DND-41 (cell line): Measurements from ENCODE around the gene NCF2.

Experiments
- EZH2 ChIP-seq: IDR thresholded peaks from 3 replicates; pipeline ENCODE4 v1.6.1; 2012; ENCODE audit warnings: borderline replicate concordance, low read depth, mild to moderate bottlenecking, moderate library complexity, low read length, inconsistent platforms; ENCODE audit not compliant: severe bottlenecking
- TF ChIP-seq, protein P1 (sequence below): IDR thresholded peaks from 2 replicates; pipeline ENCODE4 v1.5.1; 2012; ENCODE audit warnings: borderline replicate concordance, low read length, moderate library complexity, mild to moderate bottlenecking; ENCODE audit not compliant: poor library complexity, severe bottlenecking; ENCODE audit errors: extremely low read depth

- TF ChIP-seq, protein P1, sequence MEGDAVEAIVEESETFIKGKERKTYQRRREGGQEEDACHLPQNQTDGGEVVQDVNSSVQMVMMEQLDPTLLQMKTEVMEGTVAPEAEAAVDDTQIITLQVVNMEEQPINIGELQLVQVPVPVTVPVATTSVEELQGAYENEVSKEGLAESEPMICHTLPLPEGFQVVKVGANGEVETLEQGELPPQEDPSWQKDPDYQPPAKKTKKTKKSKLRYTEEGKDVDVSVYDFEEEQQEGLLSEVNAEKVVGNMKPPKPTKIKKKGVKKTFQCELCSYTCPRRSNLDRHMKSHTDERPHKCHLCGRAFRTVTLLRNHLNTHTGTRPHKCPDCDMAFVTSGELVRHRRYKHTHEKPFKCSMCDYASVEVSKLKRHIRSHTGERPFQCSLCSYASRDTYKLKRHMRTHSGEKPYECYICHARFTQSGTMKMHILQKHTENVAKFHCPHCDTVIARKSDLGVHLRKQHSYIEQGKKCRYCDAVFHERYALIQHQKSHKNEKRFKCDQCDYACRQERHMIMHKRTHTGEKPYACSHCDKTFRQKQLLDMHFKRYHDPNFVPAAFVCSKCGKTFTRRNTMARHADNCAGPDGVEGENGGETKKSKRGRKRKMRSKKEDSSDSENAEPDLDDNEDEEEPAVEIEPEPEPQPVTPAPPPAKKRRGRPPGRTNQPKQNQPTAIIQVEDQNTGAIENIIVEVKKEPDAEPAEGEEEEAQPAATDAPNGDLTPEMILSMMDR: no peak
- TF ChIP-seq EZH2: no peak
These were observed 875 bp downstream of the NCF2 start for GRCh38 chr1:183589384-183589783.
